Neural cell (in vitro differentiated cells): ENCODE data around the gene CTPS2.

Source experiments
- EP300 ChIP-seq: fragments of 450-650 bp; conservative IDR thresholded peaks from 2 replicates; pipeline ENCODE4 v1.6.1; 2014; ENCODE audit warnings: antibody characterized with exemption, mild to moderate bottlenecking, moderate library complexity; ENCODE audit not compliant: poor library complexity, severe bottlenecking
- TF ChIP-seq, protein P1 (sequence below): IDR thresholded peaks from 2 replicates; pipeline ENCODE4 v1.6.1; 2012; ENCODE audit warnings: borderline replicate concordance

- TF ChIP-seq EP300, result no peak
- TF ChIP-seq, protein P1, sequence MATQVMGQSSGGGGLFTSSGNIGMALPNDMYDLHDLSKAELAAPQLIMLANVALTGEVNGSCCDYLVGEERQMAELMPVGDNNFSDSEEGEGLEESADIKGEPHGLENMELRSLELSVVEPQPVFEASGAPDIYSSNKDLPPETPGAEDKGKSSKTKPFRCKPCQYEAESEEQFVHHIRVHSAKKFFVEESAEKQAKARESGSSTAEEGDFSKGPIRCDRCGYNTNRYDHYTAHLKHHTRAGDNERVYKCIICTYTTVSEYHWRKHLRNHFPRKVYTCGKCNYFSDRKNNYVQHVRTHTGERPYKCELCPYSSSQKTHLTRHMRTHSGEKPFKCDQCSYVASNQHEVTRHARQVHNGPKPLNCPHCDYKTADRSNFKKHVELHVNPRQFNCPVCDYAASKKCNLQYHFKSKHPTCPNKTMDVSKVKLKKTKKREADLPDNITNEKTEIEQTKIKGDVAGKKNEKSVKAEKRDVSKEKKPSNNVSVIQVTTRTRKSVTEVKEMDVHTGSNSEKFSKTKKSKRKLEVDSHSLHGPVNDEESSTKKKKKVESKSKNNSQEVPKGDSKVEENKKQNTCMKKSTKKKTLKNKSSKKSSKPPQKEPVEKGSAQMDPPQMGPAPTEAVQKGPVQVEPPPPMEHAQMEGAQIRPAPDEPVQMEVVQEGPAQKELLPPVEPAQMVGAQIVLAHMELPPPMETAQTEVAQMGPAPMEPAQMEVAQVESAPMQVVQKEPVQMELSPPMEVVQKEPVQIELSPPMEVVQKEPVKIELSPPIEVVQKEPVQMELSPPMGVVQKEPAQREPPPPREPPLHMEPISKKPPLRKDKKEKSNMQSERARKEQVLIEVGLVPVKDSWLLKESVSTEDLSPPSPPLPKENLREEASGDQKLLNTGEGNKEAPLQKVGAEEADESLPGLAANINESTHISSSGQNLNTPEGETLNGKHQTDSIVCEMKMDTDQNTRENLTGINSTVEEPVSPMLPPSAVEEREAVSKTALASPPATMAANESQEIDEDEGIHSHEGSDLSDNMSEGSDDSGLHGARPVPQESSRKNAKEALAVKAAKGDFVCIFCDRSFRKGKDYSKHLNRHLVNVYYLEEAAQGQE, result no peak
Observed at GRCh38 chrX:16696956-16697355, 15.5 kb downstream of the CTPS2 start.
